ENCODE results near the gene USP48.
"Not testable (repeated sequence)": the region's sequence is repeated elsewhere in the genome, so short reads cannot be mapped to it uniquely, and the experiment has no call there.

Gene USP48, protein sequence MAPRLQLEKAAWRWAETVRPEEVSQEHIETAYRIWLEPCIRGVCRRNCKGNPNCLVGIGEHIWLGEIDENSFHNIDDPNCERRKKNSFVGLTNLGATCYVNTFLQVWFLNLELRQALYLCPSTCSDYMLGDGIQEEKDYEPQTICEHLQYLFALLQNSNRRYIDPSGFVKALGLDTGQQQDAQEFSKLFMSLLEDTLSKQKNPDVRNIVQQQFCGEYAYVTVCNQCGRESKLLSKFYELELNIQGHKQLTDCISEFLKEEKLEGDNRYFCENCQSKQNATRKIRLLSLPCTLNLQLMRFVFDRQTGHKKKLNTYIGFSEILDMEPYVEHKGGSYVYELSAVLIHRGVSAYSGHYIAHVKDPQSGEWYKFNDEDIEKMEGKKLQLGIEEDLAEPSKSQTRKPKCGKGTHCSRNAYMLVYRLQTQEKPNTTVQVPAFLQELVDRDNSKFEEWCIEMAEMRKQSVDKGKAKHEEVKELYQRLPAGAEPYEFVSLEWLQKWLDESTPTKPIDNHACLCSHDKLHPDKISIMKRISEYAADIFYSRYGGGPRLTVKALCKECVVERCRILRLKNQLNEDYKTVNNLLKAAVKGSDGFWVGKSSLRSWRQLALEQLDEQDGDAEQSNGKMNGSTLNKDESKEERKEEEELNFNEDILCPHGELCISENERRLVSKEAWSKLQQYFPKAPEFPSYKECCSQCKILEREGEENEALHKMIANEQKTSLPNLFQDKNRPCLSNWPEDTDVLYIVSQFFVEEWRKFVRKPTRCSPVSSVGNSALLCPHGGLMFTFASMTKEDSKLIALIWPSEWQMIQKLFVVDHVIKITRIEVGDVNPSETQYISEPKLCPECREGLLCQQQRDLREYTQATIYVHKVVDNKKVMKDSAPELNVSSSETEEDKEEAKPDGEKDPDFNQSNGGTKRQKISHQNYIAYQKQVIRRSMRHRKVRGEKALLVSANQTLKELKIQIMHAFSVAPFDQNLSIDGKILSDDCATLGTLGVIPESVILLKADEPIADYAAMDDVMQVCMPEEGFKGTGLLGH

DNA sequence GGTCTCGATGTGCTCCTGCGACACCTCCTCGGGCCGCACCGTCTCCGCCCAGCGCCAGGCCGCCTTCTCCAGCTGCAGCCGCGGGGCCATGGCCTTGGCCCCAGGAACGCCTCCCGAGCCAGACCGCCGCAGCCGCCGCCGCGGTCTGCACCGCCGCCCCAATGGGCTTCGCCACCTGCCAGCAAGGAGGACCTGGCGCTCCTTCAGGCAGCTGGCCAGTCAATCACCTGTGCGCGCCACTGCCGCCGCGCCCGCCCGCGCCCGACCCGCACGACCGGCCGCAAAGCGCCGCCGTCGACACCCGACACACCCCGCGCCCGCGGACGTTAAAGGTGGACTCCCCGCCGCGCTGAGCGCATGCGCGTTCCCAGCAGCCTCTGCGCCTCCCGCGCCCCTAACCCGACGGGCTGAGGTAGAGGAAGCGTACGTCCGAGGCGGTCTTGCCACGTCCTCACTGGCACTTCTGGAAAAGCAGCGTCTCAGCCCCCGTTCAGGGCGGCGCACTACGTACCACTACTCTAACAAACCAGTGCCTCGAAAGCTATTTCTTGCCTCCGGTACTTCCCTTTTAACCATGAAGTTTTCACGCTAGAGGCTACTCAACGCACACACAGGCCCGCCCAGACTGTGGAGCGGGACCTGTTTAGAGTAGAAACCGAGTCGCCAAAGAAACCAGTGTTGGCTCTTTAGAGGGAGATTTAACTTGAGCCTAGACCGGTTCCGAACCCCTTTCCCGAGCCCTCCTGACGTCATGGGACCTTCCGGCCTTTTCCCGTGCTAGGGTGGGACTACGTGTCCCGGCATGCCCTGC lies at the start of gene USP48:
USP48 (minus strand) TSS at position 282 of the 811 bp plus-strand sequence; CDS start at position 90, 192 bp downstream.
- peak; percentile 76 for DNase-seq (ENCODE audit: low spot score)

- no peak for DNase-seq (ENCODE audit: low spot score)
Observed at GRCh38 chr1:21831454-21831970, 48.6 kb upstream of the USP48 start.

GRCh38 chr1:21830792-21831453 lies 48.0 kb upstream of the USP48 start:
- DNase-seq (ENCODE audit: low spot score): no peak

DNA sequence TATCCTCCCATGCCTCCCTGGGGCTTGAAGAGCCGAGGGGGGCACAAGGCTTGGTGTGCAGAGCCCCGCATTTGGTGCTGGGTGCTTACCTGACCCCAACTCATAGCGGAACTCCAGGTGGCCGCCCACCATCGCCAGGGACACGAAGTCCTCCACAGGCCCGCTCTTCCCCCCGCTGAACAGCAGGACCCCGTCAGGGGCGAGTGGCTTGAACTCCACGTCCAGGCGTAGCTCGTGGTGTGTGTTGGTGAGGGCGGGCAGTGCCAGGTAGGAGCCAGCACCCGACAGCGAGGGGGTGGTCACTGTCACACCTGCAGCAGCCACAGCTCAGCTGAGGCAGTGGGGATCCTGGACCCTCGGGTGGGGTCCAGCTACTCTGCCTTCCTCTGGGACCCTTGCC lies 46.3 kb upstream of the USP48 start:
- DNase-seq (ENCODE audit: low spot score): no peak

DNA sequence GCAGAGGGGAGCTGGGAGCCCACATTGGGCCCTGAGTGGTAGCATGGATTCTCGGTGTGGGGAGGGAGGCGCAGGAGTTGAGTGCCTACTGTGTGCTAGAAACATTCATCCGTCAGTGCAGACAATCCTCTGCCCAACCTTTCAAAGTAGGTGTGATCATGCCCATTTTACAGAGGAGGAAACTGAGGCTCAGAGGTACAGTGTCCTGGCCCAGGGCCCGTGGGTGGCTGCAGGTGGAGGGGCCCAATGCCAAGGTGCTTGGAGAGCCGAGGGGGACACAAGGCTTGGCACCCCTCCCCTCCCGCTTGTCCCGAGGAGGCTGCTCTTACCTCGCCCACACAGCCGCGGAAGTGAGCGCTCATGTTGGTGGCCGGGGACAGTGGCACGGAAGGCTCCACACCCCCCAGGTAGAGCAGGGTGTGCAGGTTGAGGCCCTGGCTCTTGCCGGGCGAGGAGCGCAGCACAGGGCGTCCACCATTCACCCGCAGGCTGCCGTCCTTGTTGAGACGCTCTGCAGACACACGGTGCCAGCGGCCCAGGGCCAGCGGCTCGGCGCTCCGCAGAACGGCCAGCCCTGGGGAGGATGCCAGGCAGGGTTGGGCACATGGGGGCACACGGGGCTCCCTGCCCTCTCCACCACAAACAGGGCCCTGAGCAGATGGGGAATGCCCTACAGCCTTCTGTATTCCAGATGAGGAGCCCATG lies 45.7 kb upstream of the USP48 start:
- DNase-seq (ENCODE audit: low spot score): no peak

DNA sequence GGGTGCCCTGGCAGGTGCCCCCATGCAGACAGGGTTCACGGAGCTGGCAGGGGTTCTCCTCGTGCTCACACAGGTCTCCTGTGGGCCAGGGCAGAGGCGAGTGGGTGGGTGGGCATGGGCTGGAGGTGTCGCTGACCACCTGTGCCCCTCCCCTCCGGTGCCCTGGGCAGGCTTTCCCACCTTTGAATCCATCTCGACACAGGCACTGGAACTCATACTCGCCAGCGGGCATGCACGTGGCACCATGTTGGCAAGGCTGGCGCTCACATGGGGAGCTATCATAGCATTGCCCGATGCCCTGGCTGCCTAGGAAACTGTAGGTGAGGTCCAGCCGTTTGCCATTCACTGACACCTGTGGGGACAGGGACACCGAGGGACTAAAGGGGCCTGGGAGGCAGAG lies 45.1 kb upstream of the USP48 start:
- DNase-seq (ENCODE audit: low spot score): no peak

- no peak for DNase-seq (ENCODE audit: low spot score)
Observed at GRCh38 chr1:21827141-21827679, 44.3 kb upstream of the USP48 start.

DNA sequence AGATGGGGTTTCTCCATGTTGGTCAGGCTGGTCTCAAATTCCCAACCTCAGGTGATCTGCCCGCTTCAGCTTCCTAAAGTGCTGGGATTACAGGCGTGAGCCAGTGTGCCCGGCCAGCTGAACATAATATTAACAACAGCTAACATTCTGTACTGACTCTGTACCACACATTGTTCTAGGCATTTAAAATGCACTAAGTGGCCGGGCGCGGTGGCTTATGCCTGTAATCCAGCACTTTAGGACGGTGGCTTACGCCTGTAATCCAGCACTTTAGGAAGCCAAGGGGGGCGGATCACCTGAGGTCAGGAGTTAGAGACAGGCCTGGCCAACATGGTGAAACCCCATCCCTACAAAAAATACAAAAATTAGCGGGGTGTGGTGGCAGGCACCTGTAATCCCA lies 43.7 kb upstream of the USP48 start:
- DNase-seq (ENCODE audit: low spot score): not testable (repeated sequence)

GRCh38 chr1:21825393-21825792 lies 42.4 kb upstream of the USP48 start:
- DNase-seq (ENCODE audit: low spot score): no peak

DNA sequence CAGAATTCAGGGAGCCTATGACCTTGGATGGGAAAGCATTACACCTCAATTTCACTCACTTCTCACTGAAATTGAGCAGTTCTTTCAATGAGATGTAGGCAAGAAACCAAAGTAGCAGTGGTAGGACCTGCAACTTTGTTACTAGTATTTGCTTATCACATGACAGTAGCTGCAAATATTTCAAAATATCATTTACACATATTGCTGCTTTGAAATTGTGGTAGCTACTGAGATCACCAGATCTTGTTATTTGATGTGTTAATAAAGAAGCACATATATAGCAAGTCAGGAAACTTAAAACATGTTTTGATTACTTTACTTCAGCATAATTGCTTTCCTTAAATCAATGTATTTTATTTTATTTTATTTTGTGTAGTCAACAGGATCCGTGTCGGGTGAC lies 42.0 kb upstream of the USP48 start:
- no peak for DNase-seq (ENCODE audit: low spot score)

DNA sequence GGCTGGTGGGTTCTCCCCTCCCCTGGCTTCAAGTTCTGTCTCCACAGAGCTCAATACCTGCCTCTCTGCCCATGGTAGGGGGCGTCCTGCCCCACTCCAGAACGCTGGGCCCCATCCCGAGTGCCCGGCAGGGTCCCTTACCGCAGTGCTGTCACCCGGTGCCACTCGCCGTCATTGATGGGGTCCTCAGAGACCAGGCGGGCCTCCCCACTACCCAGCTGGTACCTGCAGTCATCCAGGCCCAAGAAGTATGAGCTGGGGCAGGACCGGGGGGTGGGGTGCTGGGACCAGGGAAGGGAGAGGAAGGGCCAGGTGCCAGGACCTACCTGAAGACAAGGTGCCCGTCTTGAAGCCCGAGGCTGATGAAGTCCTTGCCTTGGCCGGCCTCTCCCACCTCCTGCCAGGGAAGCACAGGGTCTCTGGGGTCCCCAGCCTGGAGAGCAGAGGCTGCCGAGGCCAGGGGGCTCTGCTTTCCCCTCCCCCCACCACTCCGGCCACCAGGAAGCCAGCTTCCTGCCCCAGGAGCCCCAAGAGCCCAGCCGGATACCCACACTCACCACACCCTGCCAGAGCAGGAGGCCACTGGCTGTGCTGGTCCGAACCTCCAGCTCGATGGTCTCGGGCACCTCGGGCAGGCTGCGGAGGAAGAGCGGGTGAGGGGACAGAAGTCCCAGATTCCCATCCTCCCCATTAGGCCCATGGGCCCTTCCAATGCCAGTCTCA lies 41.2 kb upstream of the USP48 start:
- DNase-seq (ENCODE audit: low spot score): no peak

DNA sequence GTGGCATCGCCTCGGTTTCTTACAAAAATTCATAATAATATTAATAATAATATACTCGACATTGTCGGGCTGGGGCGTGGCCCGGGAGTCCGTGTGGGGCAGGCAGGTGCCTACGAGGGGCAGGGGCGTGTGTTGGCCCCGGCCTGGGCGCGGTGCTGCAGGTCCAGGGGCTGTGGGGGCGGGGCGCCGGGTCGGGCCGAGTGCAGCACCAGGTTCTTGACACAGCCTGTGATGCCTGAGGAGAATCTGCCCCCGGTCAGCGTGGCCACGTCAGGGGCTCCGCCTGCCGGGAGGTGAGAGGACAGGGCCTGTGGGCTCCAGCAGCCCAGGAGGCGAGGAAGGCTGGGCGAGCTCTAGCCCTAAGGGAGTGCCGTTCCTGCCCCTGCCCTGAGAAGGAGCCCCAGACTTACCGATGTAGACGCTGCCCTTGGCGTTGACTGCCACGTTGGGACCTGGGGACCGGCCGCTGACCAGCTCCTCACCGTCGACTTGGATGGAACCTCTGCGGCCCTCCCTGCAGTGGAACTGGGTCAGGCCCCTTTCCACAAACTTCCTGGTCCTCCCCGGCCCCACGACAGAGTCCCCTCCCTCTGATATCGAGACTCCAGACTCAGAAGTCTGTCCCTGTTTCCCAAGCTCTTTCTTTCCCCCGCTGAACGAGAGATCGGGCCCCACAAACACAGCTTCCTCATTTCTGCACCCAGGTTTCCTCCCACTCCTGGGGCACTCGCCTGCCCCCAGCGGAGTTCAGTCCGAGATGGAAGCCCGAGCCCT lies 40.4 kb upstream of the USP48 start:
- DNase-seq (ENCODE audit: low spot score): no peak

GRCh38 chr1:21822349-21822748 lies 39.4 kb upstream of the USP48 start:
- DNase-seq (ENCODE audit: low spot score): no peak

DNA sequence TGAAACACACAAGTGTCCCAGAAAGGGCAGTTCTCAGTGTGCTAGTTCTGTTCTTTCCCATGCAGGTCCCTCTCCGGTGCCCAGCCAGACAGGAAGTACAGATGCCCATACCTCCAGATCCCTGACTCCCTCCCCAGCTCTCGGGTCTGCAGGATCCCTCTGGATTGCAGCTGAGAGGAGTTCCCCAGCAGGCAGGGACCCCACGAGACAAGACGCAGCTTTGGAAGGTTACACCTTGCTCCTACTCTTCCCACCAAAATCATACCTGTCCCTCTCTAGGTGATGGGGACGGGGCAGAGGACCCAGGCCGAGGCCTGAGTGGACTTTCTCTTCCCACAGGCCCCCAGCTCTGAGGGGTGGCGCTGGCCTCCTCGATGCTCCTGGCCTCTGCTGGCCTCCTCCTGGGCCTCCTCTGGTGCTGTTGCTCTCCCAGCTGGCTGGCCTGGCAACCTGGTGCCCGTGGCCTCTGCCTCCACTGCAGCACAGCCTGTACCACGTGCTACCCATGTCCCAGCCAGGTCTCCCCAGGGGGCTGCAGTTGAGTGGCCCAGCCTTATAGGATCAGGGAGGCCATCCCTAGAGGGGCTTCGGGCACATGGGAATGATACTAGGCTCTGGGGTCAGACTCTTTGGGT lies 38.6 kb upstream of the USP48 start:
- no peak for DNase-seq (ENCODE audit: low spot score)

DNA sequence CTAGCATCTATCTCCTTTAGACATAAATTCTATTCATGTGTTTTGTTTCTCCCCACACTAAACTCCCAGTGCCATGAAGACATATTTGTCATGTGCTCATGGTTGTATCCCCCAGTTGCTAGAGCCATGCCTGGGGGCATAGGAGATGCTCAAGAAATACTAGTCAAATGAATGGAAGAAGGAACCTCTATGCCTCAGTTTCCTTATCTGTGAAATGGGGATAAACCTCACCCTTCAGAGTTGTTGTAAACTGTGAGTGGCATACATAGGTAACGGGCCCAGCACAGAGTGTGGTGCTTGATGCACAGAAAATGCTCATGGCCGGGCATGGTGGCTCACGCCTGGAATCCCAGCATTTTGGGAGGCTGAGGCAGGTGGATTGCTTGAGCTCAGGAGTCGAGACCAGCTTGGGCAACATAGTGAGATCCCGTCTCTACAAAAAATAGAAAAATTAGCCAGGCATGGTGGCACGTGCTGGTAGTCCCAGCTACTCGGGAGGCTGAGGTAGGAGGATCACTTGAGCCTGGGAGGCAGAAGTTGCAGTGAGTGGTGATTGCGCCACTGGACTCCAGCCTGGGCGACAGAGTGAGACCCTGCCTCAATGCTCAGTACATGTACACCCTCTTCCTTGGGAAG lies 37.8 kb upstream of the USP48 start:
- no peak for DNase-seq (ENCODE audit: low spot score)

GRCh38 chr1:21818656-21819055 lies 35.7 kb upstream of the USP48 start:
- DNase-seq (ENCODE audit: low spot score): peak; percentile 87

GRCh38 chr1:21816602-21817302 lies 33.8 kb upstream of the USP48 start:
- DNase-seq (ENCODE audit: low spot score): no peak
